ENCODE measurements around the gene MYO16.

Gene MYO16

DNA sequence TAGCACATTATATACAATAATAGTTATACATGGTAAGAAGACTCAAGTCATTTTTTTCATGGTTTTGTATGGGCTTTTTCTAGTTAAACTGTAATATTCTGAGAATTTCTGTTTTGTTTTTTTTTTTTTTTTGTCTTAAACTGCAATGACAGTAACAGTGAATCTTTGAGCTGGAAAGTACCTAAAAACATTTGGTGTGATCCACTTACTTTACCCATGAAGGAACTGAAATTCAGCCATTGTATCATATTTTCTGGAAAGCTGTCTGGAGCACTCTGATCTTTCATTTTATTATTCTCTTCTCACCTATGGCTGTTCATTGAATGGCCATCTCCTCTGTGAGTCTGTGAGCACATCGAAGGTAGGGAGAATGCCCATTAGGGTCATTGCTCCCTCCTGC, 37.8 kb downstream of the MYO16 start:
- ATAC-seq = no peak

DNA sequence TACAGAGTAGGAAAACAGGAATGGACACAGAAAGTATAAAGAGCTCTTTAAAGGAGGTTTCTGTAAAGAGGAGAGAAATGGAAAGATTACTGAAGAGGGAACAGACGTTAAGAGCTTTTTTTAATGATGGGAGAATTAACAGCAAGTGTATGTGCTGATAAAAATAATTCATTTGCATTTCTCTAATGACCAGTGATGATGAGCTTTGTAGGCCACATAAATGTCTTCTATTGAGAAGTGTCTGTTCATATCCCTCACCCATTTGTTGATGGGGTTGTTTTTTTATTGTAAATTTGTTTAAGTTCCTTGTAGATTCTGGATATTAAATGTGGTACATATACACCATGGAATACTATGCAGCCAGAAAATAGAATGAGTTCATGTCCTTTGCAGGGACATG, 40.0 kb downstream of the MYO16 start:
- ATAC-seq = no peak

DNA sequence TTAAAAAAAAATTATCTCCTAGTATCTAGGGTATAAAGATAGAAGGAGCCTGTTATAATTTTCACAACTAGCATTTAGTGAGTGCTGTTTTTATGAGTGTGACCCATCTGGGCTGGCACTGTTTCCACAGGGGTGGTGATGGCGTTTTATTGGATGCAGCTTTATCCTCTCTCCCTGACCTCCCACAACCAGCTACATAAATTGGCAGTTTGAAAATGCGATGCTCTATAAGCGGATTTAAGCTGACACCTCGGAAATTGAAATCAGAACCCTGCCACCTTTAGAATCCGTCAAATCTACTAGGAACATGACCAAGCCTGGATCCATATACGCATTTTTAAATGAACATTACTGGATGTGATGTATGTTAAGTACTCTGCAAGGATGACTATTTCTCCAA, 44.9 kb downstream of the MYO16 start:
- no peak for ATAC-seq

DNA sequence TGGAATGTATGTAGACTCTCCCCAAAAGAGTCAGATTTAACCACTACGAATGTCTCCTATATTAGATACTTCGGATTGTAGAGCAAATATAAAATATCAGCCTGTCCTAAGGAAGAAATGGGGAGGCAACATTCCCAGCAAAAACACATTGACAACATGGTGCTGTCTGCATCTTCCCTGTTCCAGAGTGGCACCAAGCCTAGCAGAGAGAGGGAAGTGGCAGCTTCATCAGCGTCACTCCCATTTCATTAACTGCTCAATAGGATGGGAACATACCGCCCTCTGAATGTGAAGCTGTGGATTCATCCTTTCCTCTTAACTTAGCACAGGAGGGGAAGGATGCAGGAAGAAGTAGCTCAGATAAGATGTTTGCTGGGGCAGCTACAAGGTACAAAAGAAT, 45.4 kb downstream of the MYO16 start:
- no peak for ATAC-seq

- ATAC-seq = no peak
Observed at GRCh38 chr13:108676620-108677019, 47.2 kb downstream of the MYO16 start.

DNA sequence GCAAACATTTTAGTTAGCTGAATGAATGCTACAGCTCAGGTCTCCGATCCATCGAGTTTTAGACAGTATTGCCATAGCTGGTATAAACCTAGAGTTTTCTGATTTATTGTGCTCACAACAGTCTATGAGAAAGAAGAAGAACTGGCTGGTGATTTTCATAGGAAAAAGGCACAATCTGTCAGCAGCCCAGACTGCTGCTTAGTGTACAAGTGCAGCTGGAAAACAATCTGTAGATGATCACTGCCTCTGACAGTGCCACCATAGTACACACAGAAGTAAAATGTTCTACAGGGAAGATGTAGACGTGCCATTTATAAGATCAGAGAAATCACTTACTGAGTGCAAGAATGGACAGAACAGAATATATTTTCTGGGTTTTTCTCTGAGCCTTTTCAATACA, 48.4 kb downstream of the MYO16 start:
- no peak for ATAC-seq

GRCh38 chr13:108680011-108680410, 50.6 kb downstream of the MYO16 start:
- no peak for ATAC-seq

DNA sequence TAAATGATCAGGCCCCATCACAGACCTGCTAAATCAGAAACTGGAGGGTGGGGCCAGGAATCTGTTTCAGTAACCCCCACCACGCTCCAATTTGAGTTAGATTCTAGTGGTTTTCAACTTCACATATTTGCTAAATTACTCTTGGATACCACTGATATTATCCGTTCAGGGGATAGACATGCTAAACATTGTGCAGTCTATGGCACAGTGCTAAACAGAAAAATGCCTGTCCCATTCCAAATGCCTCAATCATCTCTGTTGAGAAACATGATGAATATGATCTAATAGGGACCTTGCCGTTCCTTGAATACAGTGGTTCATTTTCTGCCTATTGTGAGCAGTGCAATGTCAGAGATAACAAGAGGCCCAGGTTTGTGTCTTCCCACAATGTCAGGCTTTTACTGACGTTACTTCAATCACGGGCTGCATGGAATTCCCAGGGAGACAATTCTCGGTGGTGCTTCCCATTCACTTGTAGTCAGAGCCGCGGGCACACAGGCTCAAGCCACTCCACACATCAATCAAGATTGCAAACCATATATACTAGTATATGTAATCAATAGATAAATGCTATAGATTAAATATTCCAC, 52.7 kb downstream of the MYO16 start:
- no peak for ATAC-seq

DNA sequence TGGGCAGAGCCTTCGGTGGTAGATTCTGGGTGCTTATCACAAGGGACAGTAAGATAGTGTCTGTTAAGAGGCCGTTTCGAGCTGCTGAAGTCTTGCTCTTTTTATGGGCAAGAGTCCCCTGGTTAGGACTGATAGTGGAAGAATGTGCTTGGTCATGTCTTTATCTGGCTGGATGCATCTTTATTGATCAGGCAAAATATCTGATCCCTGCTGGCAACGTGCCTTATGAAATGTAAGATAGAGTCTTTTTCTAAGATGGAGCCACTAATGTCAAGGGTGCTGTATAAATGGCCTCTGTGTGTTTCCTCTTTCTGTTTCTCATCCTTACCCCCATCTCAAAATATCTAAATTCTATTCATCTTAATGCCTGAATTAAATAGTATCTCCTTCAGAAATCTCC, 53.3 kb downstream of the MYO16 start:
- ATAC-seq = no peak

DNA sequence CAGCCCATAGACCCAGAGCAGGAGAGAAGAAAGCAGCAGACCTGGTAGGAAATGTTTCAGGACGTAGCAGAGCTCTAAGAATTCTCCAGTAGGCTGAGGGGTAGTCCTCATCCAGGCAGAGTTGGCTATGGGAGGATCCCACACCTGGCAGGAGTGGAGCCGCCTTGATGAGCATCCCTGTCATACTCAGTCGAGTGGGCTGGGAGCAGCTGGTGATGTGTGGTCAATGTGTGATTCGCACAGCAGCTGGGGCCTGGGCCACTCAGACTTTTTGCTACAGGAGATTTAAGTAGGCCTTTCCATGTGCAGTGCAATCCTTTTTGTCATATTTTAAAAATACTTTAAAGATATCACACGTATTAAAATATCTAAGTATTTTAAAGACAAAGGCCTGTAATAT, 56.6 kb downstream of the MYO16 start:
- ATAC-seq = no peak

GRCh38 chr13:108690726-108691125, 61.3 kb downstream of the MYO16 start:
- no peak for ATAC-seq

GRCh38 chr13:108700422-108701170, 71.2 kb downstream of the MYO16 start:
- ATAC-seq = no peak

DNA sequence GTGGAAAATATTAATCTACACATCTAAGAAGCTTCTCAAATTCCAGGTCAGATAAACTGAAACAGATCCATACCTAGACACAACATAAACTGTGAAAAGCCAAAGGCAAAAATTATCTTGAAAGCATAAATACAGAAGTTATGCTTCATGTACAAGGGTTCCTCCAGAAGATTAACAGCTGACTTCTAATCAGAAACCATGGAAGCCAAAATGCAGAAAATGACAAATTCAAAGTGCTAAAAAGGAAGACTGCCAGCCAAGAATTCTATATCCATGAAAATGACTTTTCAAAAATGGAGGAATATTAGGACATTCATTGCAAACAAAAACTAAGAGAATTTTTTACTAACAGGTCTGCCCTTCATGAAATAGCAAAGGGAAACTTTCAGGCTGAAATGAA, 72.8 kb downstream of the MYO16 start:
- no peak for ATAC-seq

DNA sequence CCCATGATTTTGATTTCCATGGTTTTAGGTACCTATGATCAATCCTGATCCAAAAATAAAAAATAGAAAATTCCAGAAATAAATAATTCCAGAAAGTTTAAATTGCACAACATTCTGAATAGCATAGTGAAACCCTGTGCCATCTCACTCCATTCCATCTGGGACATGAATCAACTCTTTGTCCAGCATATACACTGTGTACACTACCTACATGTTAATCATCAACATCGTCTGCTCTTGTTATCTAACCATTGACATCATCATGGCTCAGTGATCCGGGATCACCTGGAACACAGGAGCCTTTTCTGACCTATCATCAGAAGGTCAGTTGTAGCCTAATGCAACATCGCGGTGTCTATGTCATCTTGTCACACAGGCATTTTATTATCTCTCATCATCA, 75.6 kb downstream of the MYO16 start:
- ATAC-seq = no peak

GRCh38 chr13:108707584-108707983, 78.2 kb downstream of the MYO16 start:
- no peak for ATAC-seq

DNA sequence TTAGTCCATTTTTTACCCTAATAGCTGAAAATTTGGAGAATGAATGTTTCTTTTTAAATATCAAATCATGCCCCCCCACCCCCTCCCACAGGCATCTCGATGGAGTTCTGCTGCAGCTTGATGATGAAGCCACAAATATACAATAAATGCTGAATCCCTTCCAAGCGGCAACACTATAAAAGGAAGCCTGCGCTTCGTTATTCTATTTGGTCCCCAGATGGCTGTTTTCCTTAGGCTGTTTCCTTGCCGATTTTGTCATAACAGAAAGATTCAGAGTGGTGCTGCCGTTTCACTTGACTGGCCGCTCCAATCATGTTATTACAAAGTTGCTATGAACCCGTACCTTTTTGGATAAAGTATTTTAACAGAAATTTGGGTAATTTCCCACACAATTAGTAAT, 79.5 kb downstream of the MYO16 start:
- ATAC-seq = no peak

- ATAC-seq = no peak
Observed at GRCh38 chr13:108711386-108711785, 82.0 kb downstream of the MYO16 start.

- ATAC-seq = no peak
Observed at GRCh38 chr13:108725471-108725870, 96.1 kb downstream of the MYO16 start.

- ATAC-seq = no peak
Observed at GRCh38 chr13:108728370-108728769, 99.0 kb downstream of the MYO16 start.

DNA sequence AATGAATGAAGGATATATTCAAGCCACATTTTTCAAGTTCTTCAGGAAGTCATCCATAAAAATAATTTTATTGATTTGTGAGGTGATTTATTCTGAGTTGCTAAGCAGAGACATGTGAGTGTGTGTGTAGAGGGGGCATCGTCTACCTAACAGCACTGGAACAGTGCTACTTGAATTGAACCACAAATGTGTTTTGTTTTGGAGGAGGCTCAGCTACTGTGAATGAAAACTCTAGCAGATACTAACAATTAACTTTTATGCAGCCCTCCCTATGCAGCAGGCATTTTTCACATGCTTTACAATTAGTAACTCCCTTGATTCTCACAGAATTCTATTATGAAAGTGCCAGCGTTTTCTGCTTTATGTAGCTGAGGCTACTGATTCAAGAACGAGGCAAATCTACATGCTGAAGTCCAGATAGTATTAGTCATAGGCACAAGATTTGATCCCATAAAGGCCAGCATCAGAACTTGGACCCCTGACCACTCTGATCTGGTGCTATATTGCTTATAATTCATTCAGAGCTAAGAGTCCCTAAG, 103.7 kb downstream of the MYO16 start:
- ATAC-seq = no peak

DNA sequence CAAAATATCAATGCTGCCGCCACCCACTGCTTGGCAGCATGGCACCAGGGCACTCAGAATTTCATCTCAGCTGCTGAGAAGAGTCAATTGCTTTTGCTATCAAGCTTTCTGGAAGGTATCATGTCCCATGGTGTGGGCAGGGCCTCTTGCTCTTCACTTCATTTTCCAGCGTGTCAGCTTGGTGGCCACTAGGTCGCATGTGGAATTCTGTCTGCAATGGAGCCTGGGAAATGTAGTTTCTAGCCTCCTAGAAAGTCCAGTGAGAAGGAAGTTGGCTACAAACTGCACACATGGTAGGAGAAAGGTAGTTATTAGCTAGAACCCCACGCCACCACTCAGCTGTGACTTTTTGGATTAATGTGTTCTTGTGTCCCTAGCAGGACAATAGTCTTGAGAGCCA, 105.3 kb downstream of the MYO16 start:
- no peak for ATAC-seq

- ATAC-seq = no peak
Observed at GRCh38 chr13:108741930-108742329, 112.5 kb downstream of the MYO16 start.

- ATAC-seq = no peak
Observed at GRCh38 chr13:108742701-108743451, 113.5 kb downstream of the MYO16 start.

- ATAC-seq = no peak
Observed at GRCh38 chr13:108743522-108743921, 114.1 kb downstream of the MYO16 start.

All from activated CD4-positive, CD25-positive, alpha-beta regulatory T cell treated with anti-CD3 and anti-CD28 coated beads, Interleukin-2, amount 50 U/mL, for 24 hours (primary cell).